GM18508 (cell line): ENCODE measurements around the gene NCOA7.
A peak's percentile ranks its signal among the peaks of the same experiment; 100 is the strongest.
"Not testable (repeated sequence)": the region's sequence is repeated elsewhere in the genome, so short reads cannot be mapped to it uniquely, and the experiment has no call there.

Experiments
- ATAC-seq: cut with Tn5 transposase; IDR thresholded peaks from one replicate; pipeline ENCODE4 v1.9.1; 2021; ENCODE audit warnings: moderate number of reproducible peaks; ENCODE audit not compliant: insufficient read depth, unreplicated experiment

Gene NCOA7

GRCh38 chr6:125791151-125791819, 525 bp downstream of the NCOA7 start:
- ATAC-seq, result peak; percentile 34

GRCh38 chr6:125791820-125792165, 1.0 kb downstream of the NCOA7 start:
- no peak for ATAC-seq

GRCh38 chr6:125792172-125792571, 1.4 kb downstream of the NCOA7 start:
- no peak for ATAC-seq

- no peak for ATAC-seq
Observed at GRCh38 chr6:125792680-125793079, 1.9 kb downstream of the NCOA7 start.

GRCh38 chr6:125793280-125793679, 2.5 kb downstream of the NCOA7 start:
- no peak for ATAC-seq

GRCh38 chr6:125793863-125794262, 3.1 kb downstream of the NCOA7 start:
- no peak for ATAC-seq

- no peak for ATAC-seq
Observed at GRCh38 chr6:125794342-125795137, 3.8 kb downstream of the NCOA7 start.

GRCh38 chr6:125795301-125795700, 4.5 kb downstream of the NCOA7 start:
- no peak for ATAC-seq

GRCh38 chr6:125797120-125797885, 6.5 kb downstream of the NCOA7 start:
- no peak for ATAC-seq

- no peak for ATAC-seq
Observed at GRCh38 chr6:125797886-125798444, 7.2 kb downstream of the NCOA7 start.

- peak; percentile 89 for ATAC-seq
Observed at GRCh38 chr6:125798734-125799508, 8.2 kb downstream of the NCOA7 start.

- no peak for ATAC-seq
Observed at GRCh38 chr6:125802383-125802782, 11.6 kb downstream of the NCOA7 start.

- ATAC-seq, result no peak
Observed at GRCh38 chr6:125802943-125803377, 12.2 kb downstream of the NCOA7 start.

- ATAC-seq, result peak; percentile 61
Observed at GRCh38 chr6:125804264-125804663, 13.5 kb downstream of the NCOA7 start.

GRCh38 chr6:125804866-125805425, 14.2 kb downstream of the NCOA7 start:
- not testable (repeated sequence) for ATAC-seq

GRCh38 chr6:125806813-125807212, 16.1 kb downstream of the NCOA7 start:
- ATAC-seq, result no peak

- peak; percentile 25 for ATAC-seq
Observed at GRCh38 chr6:125807293-125807692, 16.5 kb downstream of the NCOA7 start.

- ATAC-seq, result no peak
Observed at GRCh38 chr6:125808060-125808459, 17.3 kb downstream of the NCOA7 start.

- no peak for ATAC-seq
Observed at GRCh38 chr6:125808591-125808990, 17.8 kb downstream of the NCOA7 start.
